K562 (cell line): ENCODE results near the gene DBP. TPM values are rescaled to one million over a fixed set of nuclear protein-coding genes. Genes with fewer than 3 reads are reported as not detected.
A peak's percentile ranks its signal among the peaks of the same experiment; 100 is the strongest.

Experiments used
- ARID2 ChIP-seq: fragments of 450-650 bp; IDR thresholded peaks from 2 replicates; pipeline ENCODE4 v1.6.1; 2017; ENCODE audit warnings: antibody characterized with exemption, mild to moderate bottlenecking
- BCOR ChIP-seq: fragments of 450-650 bp; IDR thresholded peaks from 2 replicates; pipeline ENCODE4 v1.6.1; 2016
- CBFA2T3 ChIP-seq: fragments of 450-650 bp; IDR thresholded peaks from 2 replicates; pipeline ENCODE4 v1.6.1; 2017
- DMBX1 ChIP-seq: fragments of 250-450 bp; sonication (Bioruptor Pico); IDR thresholded peaks from 2 replicates; pipeline ENCODE4 v1.8.0; 2022; ENCODE audit warnings: inconsistent platforms, mild to moderate bottlenecking, moderate library complexity, borderline replicate concordance
- FOXJ2 ChIP-seq: fragments of 200-800 bp; sonication (Bioruptor generic); IDR thresholded peaks from 2 replicates; pipeline ENCODE4 v1.6.1; 2016; ENCODE audit warnings: missing genetic modification characterization, missing compliant biosample characterization
- FOXM1 ChIP-seq, 2 experiments: fragments of 450-650 bp in 1 of 2; sonication (generic) in 1 of 2; formaldehyde crosslinking in 1 of 2; IDR thresholded peaks; 2 replicates each; pipeline versions ENCODE4 v1.6.1 to v1.9.0; 2017 to 2022; ENCODE audit warnings: low read depth in 2 of 2, mild to moderate bottlenecking in 2 of 2, missing genetic modification reagents in 1 of 2, moderate library complexity in 1 of 2
- HLTF ChIP-seq: fragments of 450-650 bp; IDR thresholded peaks from 2 replicates; pipeline ENCODE4 v1.6.1; 2016
- HNRNPK ChIP-seq: fragments of 200-400 bp; formaldehyde crosslinking; IDR thresholded peaks from one replicate; pipeline ENCODE4 v1.6.1; 2018; ENCODE audit warnings: mild to moderate bottlenecking, low read depth, low read length; ENCODE audit not compliant: poor library complexity, severe bottlenecking
- KLF16 ChIP-seq: IDR thresholded peaks from 2 replicates; pipeline ENCODE4 v1.6.1; 2016; ENCODE audit warnings: antibody characterized with exemption
- MBD2 ChIP-seq: sonication (generic); IDR thresholded peaks from 2 replicates; pipeline ENCODE4 v1.6.1; 2016; ENCODE audit warnings: low read depth, borderline replicate concordance
- MCM5 ChIP-seq: fragments of 450-650 bp; IDR thresholded peaks from 2 replicates; pipeline ENCODE4 v1.6.1; 2016; ENCODE audit warnings: low read depth
- PHF20 ChIP-seq: fragments of 450-650 bp; IDR thresholded peaks from 2 replicates; pipeline ENCODE4 v1.6.1; 2018; ENCODE audit not compliant: partially characterized antibody
- PHF8 ChIP-seq: fragments of 200-600 bp; sonication (generic); IDR thresholded peaks from 2 replicates; pipeline ENCODE4 v1.6.1; 2012; ENCODE audit warnings: mixed run types, mild to moderate bottlenecking, inconsistent platforms, low read length, moderate library complexity, borderline replicate concordance
- POLR2A ChIP-seq: fragments of 450-650 bp; conservative IDR thresholded peaks from 2 replicates; pipeline ENCODE4 v1.6.1; 2016
- RAD21 ChIP-seq, 2 experiments: fragments of 250-450 bp in 1 of 2; fragments of 450-650 bp in 1 of 2; sonication (Bioruptor Pico) in 1 of 2; formaldehyde crosslinking in 1 of 2; IDR thresholded peaks in 1 of 2; conservative IDR thresholded peaks in 1 of 2; 2 replicates each; pipeline versions ENCODE4 v1.4.0 to v1.8.0; 2020 to 2022; ENCODE audit warnings: mild to moderate bottlenecking in 2 of 2, moderate library complexity in 1 of 2
- SMC3 ChIP-seq: conservative IDR thresholded peaks from 2 replicates; pipeline ENCODE4 v1.6.1; 2011; ENCODE audit warnings: low read depth, low read length, improper control_type of control experiment; ENCODE audit not compliant: insufficient read depth
- XRCC4 ChIP-seq: IDR thresholded peaks from one replicate; pipeline ENCODE4 v1.6.1; 2011; ENCODE audit not compliant: insufficient read depth, insufficient read length; ENCODE audit errors: extremely low read depth
- ZNF12 ChIP-seq: sonication (generic); formaldehyde crosslinking; IDR thresholded peaks from 2 replicates; pipeline ENCODE4 v1.4.0; 2020; ENCODE audit warnings: mild to moderate bottlenecking, missing genetic modification reagents
- ZNF143 ChIP-seq: sonication (generic); formaldehyde crosslinking; IDR thresholded peaks from 2 replicates; pipeline ENCODE4 v1.9.0; 2022; ENCODE audit warnings: mild to moderate bottlenecking, missing genetic modification reagents
- ZNF354B ChIP-seq: fragments of 250-450 bp; sonication (Bioruptor Pico); IDR thresholded peaks from 2 replicates; pipeline ENCODE4 v1.4.0; 2020
- ZNF41 ChIP-seq: fragments of 250-450 bp; sonication (Bioruptor Pico); conservative IDR thresholded peaks from 2 replicates; pipeline ENCODE4 v1.4.0; 2020; ENCODE audit warnings: mild to moderate bottlenecking
- ZNF764 ChIP-seq: fragments of 250-450 bp; sonication (Bioruptor Pico); IDR thresholded peaks from 2 replicates; pipeline ENCODE4 v1.4.0; 2020; ENCODE audit warnings: low read depth, mild to moderate bottlenecking, moderate library complexity
- ZZZ3 ChIP-seq: fragments of 450-650 bp; IDR thresholded peaks from 2 replicates; pipeline ENCODE4 v1.6.1; 2016; ENCODE audit warnings: antibody characterized with exemption, mild to moderate bottlenecking, moderate library complexity
- polyA plus RNA-seq, 8 experiments: library from polyadenylated mRNA; depleted of rRNA in 4 of 8; stranded (reverse) in 5 of 8; unstranded in 3 of 8; fragments of >200 nt; fragmentation: Nextera tagmentation in 2 of 8; fragmentation: Illumina TruSeq in 1 of 8; extraction: Ambion mirVana in 2 of 8; extraction: Trizol in 1 of 8; gene quantifications; 2 replicates each; pipeline versions ENCODE4 v1.2.1 to v1.2.3, GENCODE V29; 2011 to 2014; ENCODE audit warnings: inconsistent platforms in 1 of 8, missing spikeins in 1 of 8
- total RNA-seq, 7 experiments: library from RNA; depleted of rRNA in 6 of 7; stranded (reverse); fragments of >200 nt in 6 of 7; fragmentation: Illumina TruSeq in 2 of 7; extraction: Trizol in 2 of 7; gene quantifications; 2 replicates each; pipeline versions ENCODE4 v1.2.1 to v1.2.3, GENCODE V29; 2011 to 2021; ENCODE audit warnings: low replicate concordance in 1 of 7
- TF ChIP-seq, protein P1 (sequence below), 3 experiments: fragments of 200-800 bp in 1 of 3; sonication (Bioruptor generic) in 1 of 3; sonication (generic) in 1 of 3; formaldehyde crosslinking in 1 of 3; IDR thresholded peaks; 2 replicates each; pipeline versions ENCODE4 v1.6.1 to v1.8.0; 2016 to 2022; ENCODE audit warnings: mild to moderate bottlenecking in 2 of 3, missing compliant biosample characterization in 2 of 3, missing genetic modification characterization in 2 of 3, missing genetic modification reagents in 1 of 3
- TF ChIP-seq, protein P2 (sequence below): fragments of 450-650 bp; IDR thresholded peaks from 2 replicates; pipeline ENCODE4 v1.6.1; 2016; ENCODE audit warnings: missing biosample characterization, missing genetic modification characterization
- TF ChIP-seq, protein P3 (sequence below): sonication (generic); formaldehyde crosslinking; IDR thresholded peaks from 2 replicates; pipeline ENCODE4 v1.8.0; 2022; ENCODE audit warnings: missing genetic modification reagents, mild to moderate bottlenecking, moderate library complexity, borderline replicate concordance

Gene DBP
- total and polyA plus RNA-seq, 9 of the 15 experiments (the other 6 are each of a cell fraction or from before 2014, with no cell fraction given), result 0.25 to 5.5 (median 1.8) TPM

DNA sequence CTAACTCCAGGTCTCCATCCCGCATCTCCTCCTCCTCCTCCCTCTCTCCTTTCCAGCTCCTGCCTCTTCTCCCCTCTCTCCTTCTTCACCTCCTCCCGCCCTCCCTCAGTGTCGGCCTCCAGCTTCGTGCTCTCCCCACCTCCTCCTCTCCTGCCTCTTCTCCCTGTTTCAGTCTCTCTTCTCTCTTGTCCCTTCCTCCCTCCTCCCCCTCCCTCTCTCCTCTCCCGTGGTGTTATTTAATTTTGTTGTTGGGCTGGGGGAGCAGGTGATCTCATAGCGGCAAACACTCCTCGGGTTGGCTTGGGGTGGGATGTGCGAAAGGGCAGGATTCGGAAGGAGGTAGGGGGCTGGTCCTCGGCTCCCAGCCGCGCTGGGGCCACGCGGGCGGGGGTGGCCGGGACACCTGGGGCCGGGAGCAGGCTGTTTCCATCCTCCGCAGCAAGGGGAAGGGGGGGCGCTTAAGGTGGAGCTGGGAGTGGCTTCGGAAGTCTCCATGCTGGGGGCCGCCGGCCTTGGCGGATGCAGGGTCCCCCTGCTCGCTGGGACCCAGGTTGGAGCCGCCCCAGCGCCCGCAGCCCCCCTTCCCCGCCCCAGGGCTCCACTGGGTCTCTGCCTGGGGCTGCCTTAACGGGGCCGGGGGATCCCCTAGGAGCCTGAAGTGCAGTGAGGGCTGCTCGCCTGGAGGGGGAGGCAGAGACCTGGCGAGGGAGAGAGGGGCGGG, 9.0 kb upstream of the DBP start, which contains the start of gene CA11 (continued):
- TF ChIP-seq RAD21 (CRISPR knock-in tag; conservative IDR thresholded peaks at IDR 0.05 in 1 of 2, IDR thresholded peaks at IDR 0.05 in 1 of 2), result peak; percentile 89 to 95
- TF ChIP-seq ZNF41 (CRISPR knock-in tag), result no peak
- peak; percentile 44; the same call in 1 of the 2 replicates for TF ChIP-seq FOXJ2 (tag)
- no peak for TF ChIP-seq XRCC4
- TF ChIP-seq PHF20, result peak; percentile 8
- TF ChIP-seq, protein P1, sequence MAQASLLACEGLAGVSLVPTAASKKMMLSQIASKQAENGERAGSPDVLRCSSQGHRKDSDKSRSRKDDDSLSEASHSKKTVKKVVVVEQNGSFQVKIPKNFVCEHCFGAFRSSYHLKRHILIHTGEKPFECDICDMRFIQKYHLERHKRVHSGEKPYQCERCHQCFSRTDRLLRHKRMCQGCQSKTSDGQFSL (CRISPR knock-in tag; IDR thresholded peaks at IDR 0.05), result peak; percentile 96
- TF ChIP-seq, protein P1 (tag; IDR thresholded peaks at IDR 0.05), result peak in 1 of 2 experiments; percentile 98; a peak in 2 of 4 replicates
- TF ChIP-seq PHF8, result peak; percentile 31; the same call in 1 of the 2 replicates
- TF ChIP-seq BCOR, result peak; percentile 88
- no peak for TF ChIP-seq ZNF12 (CRISPR knock-in tag)
- TF ChIP-seq ZNF143 (CRISPR knock-in tag), result peak; percentile 5; the same call in 1 of the 2 replicates
- TF ChIP-seq POLR2A, result peak; percentile 48; the same call in 1 of the 2 replicates
- TF ChIP-seq FOXM1 (IDR thresholded peaks at IDR 0.05; ENCODE audit: low read depth), result peak; percentile 89
- TF ChIP-seq FOXM1 (CRISPR knock-in tag; IDR thresholded peaks at IDR 0.05; ENCODE audit: low read depth), result no peak
- TF ChIP-seq SMC3, result peak; percentile 78
- no peak; the same call in 1 of the 2 replicates for TF ChIP-seq MBD2
- 0 out of 2 replicates have a peak, but pooled peaks have one; percentile 60 for TF ChIP-seq ARID2
- no peak for TF ChIP-seq ZNF354B
- peak; percentile 30; the same call in 1 of the 2 replicates for TF ChIP-seq CBFA2T3
- TF ChIP-seq HNRNPK, result no peak
- no peak for TF ChIP-seq DMBX1 (CRISPR knock-in tag)
- peak; percentile 69 for TF ChIP-seq KLF16
- TF ChIP-seq, protein P2, sequence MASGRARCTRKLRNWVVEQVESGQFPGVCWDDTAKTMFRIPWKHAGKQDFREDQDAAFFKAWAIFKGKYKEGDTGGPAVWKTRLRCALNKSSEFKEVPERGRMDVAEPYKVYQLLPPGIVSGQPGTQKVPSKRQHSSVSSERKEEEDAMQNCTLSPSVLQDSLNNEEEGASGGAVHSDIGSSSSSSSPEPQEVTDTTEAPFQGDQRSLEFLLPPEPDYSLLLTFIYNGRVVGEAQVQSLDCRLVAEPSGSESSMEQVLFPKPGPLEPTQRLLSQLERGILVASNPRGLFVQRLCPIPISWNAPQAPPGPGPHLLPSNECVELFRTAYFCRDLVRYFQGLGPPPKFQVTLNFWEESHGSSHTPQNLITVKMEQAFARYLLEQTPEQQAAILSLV (tag), result no peak
- TF ChIP-seq ZNF764, result no peak
- TF ChIP-seq ZZZ3, result 0 out of 2 replicates have a peak, but pooled peaks have one; percentile 26
- peak; percentile 97; the same call in 1 of the 2 replicates for TF ChIP-seq MCM5
- TF ChIP-seq, protein P3, sequence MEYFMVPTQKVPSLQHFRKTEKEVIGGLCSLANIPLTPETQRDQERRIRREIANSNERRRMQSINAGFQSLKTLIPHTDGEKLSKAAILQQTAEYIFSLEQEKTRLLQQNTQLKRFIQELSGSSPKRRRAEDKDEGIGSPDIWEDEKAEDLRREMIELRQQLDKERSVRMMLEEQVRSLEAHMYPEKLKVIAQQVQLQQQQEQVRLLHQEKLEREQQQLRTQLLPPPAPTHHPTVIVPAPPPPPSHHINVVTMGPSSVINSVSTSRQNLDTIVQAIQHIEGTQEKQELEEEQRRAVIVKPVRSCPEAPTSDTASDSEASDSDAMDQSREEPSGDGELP (CRISPR knock-in tag), result peak; percentile 68; the same call in 1 of the 2 replicates
- TF ChIP-seq HLTF, result peak; percentile 97
